Endothelial cell of umbilical vein (primary cell): Measurements from ENCODE around the gene TOLLIP.

Source experiments
- EZH2 ChIP-seq: IDR thresholded peaks from 2 replicates; pipeline ENCODE4 v1.6.1; 2012; ENCODE audit warnings: borderline replicate concordance, low read depth, mild to moderate bottlenecking, moderate library complexity, low read length, inconsistent platforms; ENCODE audit not compliant: severe bottlenecking
- FOS ChIP-seq: IDR thresholded peaks from 2 replicates; pipeline ENCODE4 v1.6.1; 2011; ENCODE audit warnings: mild to moderate bottlenecking, low read length, moderate library complexity, borderline replicate concordance; ENCODE audit not compliant: insufficient read depth
- JUN ChIP-seq: IDR thresholded peaks from 2 replicates; pipeline ENCODE4 v1.6.1; 2011; ENCODE audit warnings: borderline replicate concordance, low read depth; ENCODE audit not compliant: insufficient read length, insufficient read depth
- MYC ChIP-seq: IDR thresholded peaks from one replicate; pipeline ENCODE4 v1.6.1; 2011; ENCODE audit warnings: mild to moderate bottlenecking, low read depth, low read length
- POLR2A ChIP-seq: IDR thresholded peaks from 2 replicates; pipeline ENCODE4 v1.6.1; 2012; ENCODE audit warnings: low read depth, mild to moderate bottlenecking, control low read depth, low read length
- TF ChIP-seq, protein P1 (sequence below), 2 donors: IDR thresholded peaks; 1 replicate in 1 of 2; 2 replicates in 1 of 2; pipeline ENCODE4 v1.5.1; 2011; ENCODE audit warnings: low read length in 2 of 2, mild to moderate bottlenecking in 2 of 2, moderate library complexity in 2 of 2, control low read depth in 1 of 2, inconsistent platforms in 1 of 2, low read depth in 1 of 2; ENCODE audit not compliant: insufficient read depth in 1 of 2; ENCODE audit errors: extremely low read depth in 1 of 2

DNA sequence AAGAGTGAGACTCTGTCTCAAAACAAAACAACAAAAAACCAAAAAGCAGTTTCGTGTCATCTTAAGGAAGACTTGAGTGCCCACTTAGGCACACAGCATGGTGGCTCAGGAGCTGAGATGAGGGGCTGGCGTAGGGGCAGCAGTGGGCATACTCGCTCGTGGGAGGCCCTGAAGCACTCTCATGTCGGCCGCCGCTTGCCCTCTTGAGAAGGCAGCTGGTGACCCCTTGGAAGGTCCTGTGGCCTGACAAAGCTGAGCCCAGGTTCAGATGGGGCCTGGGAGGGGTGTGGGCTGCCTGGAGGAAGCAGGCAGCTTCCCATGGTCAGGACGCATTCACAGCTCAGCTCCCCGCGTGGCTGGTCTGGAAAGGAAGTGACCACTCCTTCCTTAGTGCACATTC lies 71.6 kb downstream of the TOLLIP start:
- TF ChIP-seq, protein P1, sequence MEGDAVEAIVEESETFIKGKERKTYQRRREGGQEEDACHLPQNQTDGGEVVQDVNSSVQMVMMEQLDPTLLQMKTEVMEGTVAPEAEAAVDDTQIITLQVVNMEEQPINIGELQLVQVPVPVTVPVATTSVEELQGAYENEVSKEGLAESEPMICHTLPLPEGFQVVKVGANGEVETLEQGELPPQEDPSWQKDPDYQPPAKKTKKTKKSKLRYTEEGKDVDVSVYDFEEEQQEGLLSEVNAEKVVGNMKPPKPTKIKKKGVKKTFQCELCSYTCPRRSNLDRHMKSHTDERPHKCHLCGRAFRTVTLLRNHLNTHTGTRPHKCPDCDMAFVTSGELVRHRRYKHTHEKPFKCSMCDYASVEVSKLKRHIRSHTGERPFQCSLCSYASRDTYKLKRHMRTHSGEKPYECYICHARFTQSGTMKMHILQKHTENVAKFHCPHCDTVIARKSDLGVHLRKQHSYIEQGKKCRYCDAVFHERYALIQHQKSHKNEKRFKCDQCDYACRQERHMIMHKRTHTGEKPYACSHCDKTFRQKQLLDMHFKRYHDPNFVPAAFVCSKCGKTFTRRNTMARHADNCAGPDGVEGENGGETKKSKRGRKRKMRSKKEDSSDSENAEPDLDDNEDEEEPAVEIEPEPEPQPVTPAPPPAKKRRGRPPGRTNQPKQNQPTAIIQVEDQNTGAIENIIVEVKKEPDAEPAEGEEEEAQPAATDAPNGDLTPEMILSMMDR (IDR thresholded peaks at IDR 0.05; ENCODE audit: extremely low read depth in 1 of 2, insufficient read depth in 1 of 2, low read depth in 1 of 2, low read length in 2 of 2) = no peak
- TF ChIP-seq FOS (no peak), POLR2A (no peak), JUN (no peak), MYC (no peak), EZH2 (no peak)
